GM18909 (cell line): Measurements from ENCODE around the gene GARRE1.
"Not testable (repeated sequence)": the region's sequence is repeated elsewhere in the genome, so short reads cannot be mapped to it uniquely, and the experiment has no call there.

Source experiments
- ATAC-seq: cut with Tn5 transposase; IDR thresholded peaks from one replicate; pipeline ENCODE4 v1.9.1; 2021; ENCODE audit warnings: mild to moderate bottlenecking; ENCODE audit not compliant: unreplicated experiment, poor library complexity

The GARRE1 gene

DNA sequence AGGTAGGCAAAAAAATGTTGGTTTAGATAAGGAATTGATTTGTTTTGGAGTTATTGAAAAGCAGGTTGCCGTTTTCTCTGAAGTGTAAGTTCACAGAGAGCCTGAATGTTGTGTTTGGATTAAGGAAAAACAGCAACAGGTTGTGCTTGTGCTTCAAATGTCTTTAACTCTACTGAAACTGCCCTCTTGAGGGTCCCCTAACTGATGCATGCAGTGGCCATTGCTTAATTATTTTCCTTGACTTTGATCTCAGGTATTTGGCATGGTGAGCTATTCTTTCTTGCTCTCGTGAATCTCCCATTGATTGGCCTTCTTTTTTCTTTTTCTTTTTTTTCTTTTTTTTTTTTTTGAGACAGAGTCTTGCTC, 3.2 kb downstream of the GARRE1 start:
- ATAC-seq = no peak

DNA sequence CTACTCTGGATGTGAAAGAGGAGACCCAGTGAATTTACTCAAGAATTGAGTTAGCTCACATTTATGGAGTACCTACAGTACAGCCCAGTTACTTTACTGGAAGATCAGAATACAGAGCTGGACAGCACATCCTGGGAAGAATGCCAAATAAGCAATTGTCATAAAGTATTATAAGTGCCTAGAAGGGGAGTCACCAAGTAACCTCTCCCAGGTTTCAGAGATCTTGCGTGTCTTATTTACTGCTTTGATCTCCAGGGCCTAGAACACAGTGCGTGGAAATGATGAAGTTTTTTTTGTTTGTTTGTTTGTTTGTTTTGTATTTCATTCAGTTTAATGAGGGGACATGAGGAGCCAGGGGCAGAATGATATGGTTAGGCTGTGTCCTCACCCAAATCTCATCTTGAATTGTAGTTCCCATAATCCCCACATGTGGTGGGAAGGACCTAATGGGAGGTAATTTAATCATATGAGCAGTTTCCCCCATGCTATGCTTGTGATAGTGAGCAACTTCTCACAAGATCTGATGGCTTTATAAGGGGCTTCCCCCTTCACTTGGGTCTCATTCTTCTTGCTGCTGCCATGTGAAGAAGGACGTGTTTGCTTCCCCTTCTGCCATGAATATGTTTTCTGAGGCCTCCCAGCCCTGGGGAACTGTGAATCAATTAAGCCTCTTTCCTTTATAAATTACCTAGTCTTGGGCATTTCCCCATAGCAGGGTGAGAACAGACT, 5.2 kb downstream of the GARRE1 start:
- ATAC-seq = no peak

DNA sequence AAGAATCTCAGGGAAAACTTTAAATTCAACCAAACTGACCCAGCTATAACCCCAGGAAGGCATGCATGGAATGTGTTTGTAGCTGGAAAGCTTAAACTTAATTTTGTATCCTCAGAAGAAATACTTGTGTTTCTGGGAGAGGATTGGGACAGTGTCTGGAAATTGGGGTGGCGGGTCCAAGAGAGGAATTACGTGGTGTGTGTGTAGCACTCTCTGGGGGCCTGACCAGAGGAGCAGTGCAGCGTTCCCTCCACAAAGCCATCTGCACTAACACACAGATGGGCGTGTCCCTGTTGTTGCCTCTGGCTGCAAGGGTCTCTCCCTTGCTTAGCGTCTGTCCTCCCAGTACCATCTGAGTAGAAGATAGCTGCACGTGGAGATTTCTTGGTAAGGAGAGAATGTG, 6.4 kb downstream of the GARRE1 start:
- no peak for ATAC-seq

DNA sequence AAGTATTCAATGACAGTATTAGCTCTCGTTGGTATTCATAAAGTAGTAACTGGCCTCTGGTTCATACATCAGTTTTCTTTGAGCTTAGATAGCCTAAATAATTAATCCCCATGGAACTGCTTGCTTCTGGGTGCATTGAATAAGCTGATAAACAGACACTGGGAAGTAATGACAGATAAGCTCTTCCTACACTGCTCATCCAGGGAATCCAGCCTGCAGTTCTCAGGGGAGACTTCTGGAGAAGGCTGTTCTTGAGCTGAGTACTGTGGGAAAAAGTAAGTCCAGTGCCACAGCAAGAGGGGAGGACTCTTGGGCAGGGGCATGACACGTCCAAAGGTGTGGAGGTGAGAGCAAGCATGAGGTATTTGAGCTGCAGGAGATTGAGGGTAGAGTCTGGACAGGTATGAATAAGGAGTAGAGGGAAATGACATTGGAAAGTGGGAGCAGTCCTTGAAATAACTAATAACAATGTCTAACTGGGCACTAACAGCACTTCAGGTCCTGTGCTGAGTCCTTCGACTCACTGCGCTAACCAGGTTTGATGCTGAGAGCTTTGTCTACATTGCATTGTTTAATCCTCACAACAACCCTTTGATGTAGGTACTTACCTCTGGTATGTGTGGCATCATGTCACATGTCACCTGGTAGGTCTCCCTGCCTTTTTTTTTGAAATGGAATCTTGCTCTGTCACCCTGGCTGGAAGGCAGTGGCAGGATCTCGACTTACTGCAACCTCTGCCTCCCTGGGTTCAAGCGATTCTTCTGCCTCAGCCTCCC, 7.2 kb downstream of the GARRE1 start:
- ATAC-seq = no peak

DNA sequence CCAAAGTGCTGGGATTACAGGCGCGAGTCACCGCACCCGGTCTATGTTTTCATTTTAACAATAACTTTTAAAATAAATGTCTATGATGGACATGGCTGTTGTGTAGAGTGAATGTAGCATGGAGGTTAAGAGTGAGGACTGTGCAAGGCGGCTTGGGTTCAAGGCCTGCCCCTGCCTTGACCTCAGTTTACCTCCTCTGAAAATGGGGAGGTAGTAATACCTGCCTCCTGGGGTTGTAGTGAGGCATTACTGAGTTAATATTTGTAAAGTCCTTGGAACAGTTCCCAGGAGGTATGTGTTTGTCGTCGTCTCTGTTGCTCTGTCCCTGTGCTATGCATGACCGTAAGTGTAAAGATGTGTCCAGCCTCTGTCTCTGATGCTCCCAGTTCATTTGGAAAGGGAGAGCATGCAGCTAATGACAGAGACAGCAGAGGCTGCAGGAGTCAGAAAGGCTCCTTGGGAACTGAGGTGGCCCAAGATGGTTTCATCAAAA, 9.4 kb downstream of the GARRE1 start:
- ATAC-seq = no peak

DNA sequence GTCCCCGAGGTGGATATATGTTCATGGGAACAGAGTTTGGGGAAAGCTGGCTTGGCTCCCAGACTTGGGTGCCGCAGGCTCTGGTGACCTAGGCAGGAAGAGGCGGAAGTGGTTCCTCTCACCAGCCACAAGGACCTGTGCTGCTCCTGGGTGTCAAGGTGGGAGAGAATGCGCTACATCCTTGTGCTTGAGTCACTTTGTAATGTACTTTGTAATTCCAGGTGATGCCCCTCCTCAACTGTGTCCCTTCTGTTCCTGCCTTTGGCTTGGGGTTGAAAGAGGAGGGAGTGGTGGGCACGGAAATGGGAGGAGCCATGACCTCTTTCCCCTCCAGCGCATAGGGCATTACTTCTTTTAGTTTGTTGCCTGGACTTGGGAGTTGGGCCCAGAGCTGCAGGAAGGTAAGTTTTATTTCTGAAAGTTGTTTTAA, 10.9 kb downstream of the GARRE1 start:
- ATAC-seq = no peak

DNA sequence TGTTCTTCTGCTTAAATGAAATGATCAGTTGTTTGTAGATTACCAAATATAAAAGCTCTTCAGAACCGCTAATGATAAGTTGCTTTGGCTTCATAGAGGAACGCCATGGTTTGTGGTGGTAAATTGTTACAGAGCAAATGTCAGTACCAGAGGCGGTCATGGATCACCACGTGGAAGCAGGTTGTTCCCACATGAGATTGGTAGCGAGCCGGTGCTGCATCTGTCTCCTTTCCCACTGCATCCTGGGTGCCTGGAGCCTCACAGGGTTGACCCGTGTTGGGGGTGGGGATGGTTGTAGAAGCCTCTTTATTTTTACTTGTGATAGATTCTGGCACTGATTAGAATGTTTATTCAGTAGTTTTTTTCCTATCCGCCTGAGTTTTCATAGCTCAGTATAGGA, 14.7 kb downstream of the GARRE1 start:
- ATAC-seq = no peak

DNA sequence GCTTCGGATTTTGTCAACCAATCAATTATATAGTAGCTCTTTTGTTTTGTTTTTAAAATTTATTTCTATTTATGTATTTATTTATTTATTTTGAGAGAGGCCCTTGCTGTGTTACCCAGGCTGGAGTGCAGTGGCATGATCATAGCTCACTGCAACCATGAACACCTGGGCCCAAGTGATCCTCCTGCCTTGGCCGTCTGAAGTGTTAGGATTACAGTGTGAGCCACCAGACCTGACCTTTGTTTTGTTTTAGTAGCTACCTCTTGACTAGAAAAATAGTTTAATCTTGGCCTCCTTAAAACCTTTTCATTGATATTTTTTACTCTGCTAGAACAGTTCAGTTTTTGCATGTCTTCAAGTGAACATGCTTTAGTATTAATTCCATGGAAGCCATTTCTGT, 15.1 kb downstream of the GARRE1 start:
- no peak for ATAC-seq

DNA sequence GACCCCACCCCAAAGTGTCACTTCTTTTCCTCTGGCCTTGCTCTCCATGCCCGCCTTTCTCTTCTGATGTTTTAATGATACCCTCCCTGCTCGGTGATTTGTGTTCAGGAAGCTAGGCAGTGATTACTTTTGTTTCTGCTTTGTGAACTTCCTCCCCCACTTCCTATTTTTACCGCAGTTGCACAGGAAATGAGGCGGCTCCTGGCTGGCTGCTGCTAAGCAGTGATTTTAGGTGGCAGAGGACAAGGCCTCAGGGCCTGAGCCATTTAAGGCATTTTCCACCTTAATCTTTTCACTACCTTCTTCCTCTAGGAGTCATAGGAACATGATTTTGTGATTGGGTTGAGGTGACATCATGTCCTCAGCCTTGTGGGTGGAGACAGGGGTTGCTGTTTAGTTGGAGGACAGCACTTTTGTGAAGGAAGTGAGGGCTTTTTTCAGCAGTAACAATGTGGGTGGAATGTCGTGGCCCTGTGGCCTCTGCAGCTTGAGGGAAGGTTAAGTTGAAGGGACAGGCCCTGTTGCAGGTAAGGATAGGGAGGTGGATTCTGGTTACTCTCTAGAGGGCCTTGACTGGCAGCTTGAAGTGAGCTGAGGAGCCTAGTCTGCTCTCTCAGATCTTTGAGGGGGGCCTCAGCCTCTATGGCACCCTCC, 15.7 kb downstream of the GARRE1 start:
- ATAC-seq = no peak

DNA sequence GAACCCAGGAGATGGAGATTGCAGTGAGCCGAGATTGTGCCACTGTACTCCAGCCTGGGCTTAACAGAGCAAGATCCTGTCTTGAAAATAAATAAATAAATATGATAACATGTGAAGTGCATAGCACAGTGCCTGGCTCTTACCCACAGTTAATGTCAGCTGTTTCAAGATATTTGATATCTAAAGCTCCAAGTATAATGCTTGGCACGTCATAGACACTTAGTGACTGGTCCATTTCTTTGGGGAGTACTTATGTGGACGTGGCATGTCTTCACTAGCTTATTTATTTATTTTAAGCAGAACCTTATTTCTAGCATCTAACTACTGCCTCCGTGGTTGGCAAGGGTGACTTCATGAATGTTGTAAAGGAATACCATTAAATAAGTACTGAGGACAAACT, 18.8 kb downstream of the GARRE1 start:
- ATAC-seq = no peak

DNA sequence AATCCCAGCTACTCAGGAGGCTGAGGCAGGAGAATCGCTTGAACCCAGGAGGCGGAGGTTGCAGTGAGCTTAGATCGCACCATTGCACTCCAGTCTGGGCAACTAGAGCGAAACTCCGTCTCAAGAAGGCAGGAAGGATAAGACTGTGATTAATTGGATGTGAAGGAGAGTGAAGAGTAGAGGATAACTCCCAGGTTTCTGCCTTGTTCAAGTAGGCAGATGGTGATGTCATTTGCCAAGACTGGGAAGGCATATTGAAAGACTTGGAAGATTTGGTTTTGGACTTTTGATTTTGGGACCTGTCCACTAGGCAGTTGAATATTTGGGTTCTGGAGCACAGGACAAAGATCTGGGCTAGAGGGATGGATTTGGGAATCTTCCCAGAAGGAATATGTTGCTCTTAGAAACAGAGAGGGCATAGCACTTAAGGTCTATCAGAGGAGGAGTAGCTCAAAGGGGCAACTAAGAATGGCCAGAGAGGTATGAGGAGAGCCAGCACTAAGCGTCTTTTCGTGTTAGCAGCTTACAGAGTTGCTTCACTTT, 20.0 kb downstream of the GARRE1 start:
- no peak for ATAC-seq

DNA sequence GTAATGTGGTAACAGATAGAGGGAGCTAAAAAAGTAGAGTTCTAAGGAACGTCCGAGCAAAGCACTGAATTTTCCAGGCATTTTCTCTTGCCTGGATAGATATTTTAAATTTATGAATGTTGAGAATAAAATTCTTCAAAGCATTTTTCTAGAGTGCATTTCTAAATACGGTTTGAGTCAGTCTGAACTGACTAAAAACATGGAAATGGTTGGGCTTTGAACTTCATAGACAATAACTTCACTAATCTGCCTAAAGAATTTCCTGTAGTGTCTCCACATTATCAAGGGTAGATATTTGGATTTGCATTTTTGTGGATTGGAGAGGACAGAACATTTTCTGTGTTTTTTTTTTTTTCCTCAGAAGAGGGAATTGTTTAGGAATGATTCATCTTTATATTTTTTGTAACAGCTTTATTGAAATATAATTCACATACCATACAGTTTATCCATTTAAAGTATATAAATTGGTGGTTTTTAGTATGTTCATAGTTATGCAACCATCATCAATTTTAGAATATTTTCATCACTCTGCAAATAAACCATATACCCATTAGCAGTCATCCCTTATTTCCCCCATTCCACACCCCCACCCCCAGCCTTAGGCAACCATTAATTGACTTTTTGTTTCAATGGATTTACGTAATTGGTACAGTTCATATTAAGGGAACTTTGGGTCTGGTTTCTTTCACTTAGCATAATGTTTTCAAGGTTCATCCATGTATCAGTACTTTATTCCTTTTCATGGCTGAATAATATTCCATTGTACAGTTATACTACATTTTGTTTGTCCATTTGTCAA, 20.7 kb downstream of the GARRE1 start:
- no peak for ATAC-seq

DNA sequence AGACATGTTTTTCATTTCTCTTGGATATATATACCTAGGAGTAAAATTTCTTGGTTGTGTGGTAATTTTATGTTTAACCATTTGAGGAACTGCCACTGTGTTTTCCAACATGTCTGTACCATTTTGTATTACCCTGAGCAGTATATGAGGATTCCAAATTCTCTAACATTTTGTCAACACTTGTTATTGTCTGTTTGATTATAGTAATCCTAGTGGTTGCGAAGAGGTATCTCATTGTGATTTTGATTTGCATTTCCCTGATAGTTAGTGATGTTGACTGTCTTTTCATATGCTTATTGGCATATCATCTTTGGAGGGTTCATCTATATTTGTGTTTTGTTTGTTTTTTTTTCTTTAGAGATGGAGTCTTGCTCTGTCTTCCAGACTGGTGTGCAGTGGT, 21.4 kb downstream of the GARRE1 start:
- ATAC-seq = no peak

DNA sequence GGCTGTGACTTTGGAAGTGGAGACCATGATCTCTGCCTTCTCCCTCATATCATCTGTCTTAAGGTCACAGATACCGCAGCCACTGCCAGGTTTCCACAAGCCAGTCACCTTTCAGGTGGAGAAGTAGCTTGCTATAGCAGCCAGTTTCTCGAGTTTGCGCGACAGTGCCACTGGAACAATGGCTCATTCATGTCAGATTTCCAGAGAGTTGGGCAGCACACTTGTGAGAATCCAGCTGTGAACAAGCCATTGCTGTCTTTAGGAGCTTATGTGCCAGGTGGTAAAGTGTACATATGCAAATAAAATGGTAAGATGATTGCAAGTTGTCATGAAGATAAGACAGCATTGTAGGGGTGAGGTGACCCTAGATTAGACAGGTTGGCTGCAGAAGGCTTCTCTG, 22.3 kb downstream of the GARRE1 start:
- ATAC-seq = no peak

DNA sequence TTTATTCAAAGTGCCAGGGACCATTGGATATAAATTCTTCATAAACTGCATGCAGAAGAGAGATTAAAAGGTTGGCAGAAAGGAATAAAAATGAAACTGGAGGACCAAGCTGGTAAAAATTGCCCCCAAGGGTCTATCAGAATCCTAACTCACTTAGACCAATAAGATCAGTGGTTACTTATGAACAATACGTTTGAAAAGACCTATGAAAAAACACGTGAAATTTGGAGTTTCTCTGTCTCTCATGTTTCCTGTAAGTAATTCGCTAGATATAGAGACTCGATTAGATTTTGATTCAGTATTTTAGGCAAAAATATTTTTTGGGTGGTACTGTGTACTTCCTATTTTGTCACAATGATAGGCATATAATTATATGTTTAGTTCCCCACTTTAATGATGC, 22.9 kb downstream of the GARRE1 start:
- no peak for ATAC-seq

DNA sequence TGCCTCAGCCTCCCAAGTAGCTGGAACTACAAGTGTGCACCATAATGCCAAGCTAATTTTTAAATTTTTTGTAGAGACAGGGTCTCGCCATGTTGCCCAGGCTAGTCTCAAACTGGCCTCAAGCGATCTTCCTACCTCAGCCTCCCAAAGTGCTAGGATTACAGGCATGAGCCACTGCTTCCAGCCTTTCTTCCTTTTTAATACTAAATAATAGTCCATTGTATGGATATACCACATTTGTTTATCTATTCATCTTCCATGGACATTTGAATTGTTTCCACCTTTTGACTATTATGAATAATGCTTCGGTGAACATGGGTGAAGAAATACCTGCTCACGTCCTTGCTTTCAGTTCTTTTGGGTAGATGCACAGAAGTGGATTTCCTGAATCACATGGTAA, 24.4 kb downstream of the GARRE1 start:
- ATAC-seq = no peak

DNA sequence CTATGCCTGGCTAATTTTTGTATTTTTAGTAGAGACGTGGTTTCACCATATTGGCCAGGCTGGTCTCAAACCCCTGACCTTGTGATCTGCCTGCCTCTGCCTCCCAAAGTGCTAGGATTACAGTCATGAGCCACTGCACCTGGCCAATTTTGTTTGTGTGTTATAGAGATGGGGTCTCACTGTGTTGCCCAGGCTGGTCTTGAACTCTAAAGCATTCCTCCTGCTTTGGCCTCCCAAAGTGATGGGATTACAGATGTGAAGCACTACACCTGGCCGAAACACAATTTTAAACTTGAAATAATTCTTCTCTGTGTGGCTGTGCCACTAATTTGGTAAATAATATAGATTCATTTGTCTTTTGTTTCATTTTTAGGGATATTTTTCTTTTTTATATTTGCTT, 27.1 kb downstream of the GARRE1 start:
- not testable (repeated sequence) for ATAC-seq

DNA sequence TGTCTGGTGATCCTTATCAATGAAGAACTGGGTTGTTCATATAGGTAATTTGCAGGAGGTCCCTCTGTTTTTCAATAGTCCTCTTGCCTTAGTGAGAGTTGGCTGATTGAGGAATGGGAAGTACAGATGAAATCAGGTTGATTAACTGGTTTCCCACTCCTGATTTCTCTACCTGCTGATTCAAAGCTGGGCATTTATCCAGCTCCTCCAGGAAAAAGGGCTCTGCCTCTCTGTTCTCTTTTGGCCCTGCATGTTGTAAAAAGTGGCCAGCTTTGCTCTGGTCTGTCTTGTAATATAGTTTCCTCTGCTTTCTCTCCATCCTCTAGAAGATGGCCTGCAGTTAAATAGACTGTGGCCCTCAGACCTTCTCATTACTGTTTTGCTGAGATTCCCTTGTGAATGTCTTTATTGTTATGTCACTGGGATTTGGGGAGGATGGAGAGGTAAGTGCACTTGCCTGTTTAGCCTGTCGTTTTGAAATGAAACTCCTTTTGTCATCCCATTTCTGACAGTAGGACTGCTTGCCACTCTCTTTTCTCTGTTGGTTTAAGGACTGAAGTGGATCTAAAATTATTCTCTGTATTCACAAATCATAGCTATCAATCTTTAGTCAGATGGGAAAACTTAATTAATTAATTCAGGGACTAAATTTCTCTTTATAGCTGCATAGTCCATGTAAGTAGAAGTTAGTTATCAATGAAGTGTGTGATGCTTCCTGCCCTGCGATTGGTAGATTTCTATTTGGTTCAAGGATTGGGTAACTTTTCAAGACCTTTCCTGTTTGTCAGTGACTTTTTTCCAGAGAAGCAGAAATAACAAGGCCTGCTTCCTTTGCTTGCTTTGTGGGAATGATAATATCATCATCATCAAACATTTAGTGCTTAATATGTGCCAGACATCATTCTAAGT, 28.5 kb downstream of the GARRE1 start:
- ATAC-seq = no peak

DNA sequence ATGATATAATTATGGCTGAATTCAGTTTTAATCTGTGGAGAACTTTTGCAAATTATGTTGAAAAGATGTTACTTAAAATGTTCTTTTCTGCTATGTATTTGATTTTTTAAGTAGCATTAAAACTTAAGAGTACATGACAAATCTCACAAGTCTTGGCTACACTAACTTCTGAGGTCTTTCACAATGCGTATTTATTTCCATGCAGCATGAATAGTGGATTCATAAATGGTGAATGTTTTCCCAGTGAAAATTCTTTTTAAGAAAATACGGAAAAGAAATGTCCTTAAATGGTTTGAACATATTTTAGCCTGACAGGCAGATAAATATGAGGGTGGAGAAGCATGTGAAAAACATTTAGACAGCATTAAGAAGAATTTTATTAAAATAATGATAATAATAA, 30.2 kb downstream of the GARRE1 start:
- no peak for ATAC-seq
